HPDE6-E6E7 (cell line): ENCODE results near the gene SUSD1.

Source experiments
- DNase-seq: peaks from one replicate; pipeline ENCODE4 v3.0.0; 2011; ENCODE audit warnings: missing footprints; ENCODE audit errors: extremely low spot score

SUSD1 gene

DNA sequence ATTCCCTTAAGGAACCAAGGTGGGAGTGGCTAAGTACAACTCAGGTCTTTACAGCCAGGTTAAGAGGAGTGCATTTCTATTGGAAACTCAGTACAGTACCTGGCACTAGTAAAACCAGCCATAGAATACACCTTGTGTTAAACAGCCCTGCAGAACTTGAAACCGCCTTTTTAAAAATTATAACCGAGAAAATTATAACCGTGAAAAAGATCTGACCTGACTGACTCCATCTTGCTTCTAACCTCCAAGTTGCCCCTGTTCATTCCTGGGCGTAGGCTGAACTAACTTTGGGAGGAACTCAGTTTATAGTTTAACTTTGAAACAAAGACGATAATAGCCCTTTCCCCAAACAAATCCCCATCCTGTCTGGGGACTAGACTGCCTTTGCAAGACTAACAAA lies 132.3 kb downstream of the SUSD1 start:
- no peak for DNase-seq

DNA sequence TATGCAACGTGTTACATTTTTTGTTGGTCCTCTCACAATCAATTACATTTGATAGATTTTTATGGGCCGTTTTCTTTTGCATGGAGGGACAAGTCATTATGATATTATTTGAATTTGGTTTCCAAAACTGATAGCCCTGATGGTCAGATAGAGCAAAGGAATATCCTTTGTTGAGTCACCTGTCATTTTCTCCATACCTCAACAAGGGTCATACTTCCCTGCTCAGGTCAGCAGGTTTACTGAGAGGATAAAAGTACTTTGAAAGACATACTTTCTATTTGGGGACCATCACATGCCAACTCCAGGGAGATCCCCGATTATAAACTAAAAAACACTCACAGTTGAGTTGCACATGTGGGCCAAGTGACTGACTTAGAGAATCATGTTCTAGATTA lies 132.9 kb downstream of the SUSD1 start:
- DNase-seq = no peak

DNA sequence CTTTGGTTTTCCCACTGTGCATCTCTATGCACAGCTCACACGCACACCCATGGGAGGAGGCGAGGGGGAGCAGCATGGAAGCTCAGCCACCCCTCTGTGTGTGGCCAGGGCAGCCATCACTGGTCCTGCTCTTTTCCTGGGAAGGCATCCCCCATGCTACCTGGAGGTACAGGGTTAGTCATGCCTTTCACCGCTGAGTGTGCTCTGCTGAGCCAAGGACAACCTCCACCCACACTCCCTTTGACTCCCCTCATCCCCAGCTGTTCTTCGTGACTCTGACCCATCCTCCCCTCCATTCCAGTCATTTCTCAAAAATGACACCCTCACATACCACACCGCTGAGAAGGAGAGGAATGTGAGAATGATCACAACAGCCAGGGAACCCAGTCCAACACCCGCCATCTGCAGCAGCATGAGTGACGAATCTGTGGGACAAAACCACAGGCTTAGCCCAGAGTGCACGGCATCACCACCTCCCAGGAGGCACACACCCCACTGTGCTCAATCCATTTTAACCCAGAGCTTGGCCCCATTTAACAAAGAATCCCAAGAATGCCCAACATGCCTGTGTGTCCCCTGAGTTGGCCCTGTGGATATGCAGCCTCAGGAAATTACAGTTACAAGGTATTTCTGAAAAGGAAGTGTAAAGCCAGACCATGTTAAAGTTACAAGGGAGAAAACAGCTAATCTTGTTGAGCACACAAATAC lies 133.4 kb downstream of the SUSD1 start:
- peak; percentile 84 for DNase-seq

DNA sequence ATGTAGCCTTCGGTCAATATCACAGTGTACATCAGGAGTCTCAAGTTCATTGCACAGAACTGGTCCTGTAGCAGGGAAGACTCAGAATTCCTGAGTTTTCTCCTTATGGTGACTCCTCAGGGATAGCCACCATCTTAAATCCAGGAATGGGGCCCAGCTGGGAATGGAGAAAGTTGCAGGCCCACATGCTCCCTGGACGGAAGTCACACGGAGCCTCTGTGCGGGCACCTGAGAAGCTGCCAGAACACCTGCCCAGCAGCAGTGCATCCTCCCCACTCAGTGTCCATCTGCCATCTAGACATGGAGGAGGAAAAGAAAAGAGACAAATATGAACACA lies 133.9 kb downstream of the SUSD1 start:
- DNase-seq = no peak

- DNase-seq = no peak
Observed at GRCh38 chr9:112038017-112038408, 137.1 kb downstream of the SUSD1 start.

- no peak for DNase-seq
Observed at GRCh38 chr9:112037281-112038016, 137.6 kb downstream of the SUSD1 start.

DNA sequence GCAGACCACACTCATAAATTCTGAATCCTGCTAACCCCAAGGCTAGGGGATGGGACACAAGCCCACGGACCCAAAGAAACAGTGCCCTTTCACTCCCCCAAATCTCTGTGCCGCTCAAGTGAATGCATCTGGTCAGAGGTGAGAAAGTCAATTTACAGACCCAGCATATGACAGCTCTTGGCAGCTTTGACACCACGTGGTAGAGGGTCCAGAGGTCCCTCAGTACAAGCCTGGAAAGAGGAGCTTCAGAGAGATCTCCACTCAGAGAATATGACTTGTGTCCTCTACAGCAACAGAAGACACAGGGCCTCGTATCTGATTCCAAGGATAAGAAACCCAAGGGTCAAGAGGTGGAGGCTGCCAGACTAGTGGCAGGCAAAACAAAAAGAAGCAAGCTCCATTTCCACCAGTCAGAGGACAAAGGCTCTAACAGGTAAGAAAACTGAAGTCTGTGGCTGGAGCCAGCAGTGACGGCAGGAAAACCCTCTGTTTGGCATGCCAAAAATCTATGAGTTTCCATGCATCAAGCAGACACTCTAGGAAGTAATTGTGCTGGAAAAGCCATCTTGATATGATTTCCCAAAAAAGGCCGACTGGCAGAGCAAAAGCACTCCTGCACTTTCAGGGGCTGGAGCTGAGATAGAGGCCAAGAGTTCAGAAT lies 139.8 kb downstream of the SUSD1 start:
- no peak for DNase-seq

DNA sequence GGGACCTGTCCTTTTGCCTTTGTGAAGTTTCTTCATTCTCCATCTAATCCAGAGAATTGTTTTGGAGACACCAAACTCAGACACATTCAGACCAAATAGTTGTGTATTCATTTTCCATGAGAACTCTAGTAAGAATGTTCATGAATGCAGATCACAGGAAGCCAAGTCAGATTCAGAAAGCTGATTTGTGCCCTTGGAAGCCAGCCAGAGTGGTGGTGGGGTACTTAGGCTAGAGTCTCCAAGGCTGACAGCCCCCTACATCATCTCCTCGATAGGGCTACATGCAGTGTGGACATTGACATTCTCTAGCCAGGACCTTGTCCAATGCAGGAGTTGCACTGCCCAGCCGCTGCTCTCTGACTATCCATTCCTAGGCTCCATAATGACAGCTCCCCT lies 140.9 kb downstream of the SUSD1 start:
- no peak for DNase-seq

DNA sequence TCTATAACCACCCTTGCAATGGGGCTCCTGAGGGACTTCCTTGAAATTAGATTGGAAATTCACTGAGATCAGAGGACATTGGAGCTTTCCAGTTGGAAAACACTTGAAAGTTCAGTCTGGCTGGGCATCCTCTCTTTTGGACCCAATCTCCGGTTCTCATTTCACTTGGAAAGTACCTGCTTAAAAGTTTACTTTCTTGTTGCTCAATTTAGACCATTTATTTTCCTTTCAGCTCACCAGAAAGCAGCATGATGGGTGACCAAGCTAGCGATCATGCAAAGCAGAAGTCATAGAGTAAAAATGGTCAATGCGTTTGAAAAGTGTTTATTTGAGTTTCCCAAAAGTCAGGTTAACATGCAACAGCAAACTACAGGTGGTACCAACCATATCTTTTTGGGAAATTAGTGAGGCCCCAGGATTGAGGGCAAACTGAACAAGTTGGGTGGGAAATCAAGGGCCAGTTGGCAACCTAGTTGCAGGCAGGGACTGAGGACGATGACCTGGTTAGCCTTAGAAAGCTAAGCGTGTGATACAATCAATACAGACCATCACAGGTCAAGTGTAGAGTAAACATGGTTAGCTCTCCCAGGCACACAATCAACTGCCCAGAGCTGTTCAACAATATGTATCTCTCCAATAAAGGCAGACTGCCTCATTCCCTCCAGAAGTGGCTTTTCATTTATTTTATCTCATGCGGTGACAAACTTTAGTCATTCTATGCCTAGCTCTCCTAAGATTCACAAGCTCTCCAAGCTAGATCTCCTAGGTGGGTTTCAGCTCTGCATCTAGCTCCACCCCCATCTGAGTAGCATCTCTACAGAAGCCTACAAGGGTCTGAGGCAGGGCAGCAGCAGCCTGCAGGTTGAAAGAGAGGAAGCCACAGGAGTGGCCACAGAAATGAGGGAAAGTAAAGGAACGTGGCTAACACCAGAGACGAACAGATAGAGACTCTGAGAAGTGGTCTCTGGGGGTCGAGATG lies 141.6 kb downstream of the SUSD1 start:
- DNase-seq = no peak

DNA sequence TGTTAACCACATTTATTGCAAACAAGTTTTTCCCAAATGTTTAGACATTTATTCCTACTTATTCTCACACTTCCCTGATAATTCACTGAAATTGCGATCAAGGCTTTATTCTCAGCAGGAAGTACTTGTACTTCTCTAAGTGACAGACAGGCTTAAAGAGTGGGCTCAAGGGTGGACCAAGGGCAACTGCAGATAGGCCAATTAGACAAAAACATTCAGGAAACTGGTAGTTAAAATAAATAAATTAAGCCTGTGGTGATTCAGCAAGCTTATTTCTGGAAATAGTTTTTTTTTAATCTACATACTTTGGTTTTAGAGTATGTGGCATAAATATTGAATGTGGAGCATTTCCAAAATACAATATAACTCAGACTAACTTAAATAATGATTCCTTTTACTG lies 142.4 kb downstream of the SUSD1 start:
- no peak for DNase-seq

DNA sequence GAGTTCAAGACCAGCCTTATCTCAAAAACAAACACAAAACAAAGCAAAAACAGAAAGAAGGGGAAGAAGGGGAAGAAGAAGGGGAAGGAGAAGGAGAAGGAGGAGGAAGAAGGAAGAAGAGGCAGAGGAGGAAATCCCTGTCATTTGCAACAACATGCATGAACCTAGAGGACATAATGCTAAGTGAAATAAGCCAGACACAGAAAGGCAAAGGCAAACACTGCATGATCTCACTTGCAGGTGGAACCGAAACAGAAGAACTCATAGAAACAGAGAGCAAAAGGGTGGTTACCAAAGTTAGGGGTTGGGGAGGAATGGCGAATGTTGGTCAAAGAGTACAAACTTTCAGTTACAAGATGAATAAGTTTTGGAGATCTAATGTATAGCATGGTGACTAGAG lies 143.1 kb downstream of the SUSD1 start:
- no peak for DNase-seq

- no peak for DNase-seq
Observed at GRCh38 chr9:112031400-112031799, 143.7 kb downstream of the SUSD1 start.

DNA sequence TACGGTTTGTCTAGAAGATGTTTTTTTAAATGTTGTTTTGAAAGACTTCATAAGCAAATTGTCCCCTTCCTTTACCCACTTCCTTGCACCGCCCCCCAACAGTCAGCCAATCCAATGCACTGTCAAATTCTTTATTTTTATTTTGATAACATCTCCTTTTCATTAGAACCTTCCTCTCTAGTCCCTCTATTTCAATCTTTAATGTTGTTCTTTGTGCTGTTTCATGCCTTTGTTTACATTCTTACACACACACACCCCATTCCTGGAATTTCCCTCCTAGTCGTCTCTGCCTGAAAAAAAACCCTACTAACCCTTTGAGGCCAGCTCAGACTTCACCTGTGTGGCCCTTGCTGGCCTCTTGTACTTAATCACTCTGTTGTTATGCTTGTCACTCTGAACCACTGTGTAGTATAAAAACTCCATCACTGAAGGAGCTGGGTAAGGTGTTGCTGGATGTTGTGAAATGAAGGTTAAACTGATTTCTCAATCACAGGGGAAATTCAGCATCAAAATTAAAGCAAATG lies 145.1 kb downstream of the SUSD1 start:
- DNase-seq = peak; percentile 84

GRCh38 chr9:112028242-112029221 lies 146.6 kb downstream of the SUSD1 start:
- DNase-seq = no peak

DNA sequence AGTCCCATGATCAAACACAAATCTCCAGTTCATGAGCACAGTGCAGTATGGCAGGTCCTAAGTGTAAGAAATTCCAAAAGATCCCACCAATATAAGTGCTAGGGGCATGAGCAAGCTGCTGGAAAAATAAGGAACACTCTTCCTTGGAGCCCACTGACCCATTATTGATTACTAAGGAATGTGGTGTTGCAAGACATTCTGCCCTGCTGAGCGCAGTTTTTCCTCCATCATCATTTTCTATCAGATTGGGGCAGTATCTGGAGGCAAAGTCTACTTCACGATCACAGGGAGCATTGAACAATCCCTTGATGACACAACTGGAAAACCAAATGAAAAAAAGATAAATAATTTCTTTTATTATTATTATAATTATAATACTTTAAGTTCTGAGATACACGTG lies 149.2 kb downstream of the SUSD1 start:
- DNase-seq = no peak

GRCh38 chr9:112021742-112022141 lies 153.4 kb downstream of the SUSD1 start:
- no peak for DNase-seq

DNA sequence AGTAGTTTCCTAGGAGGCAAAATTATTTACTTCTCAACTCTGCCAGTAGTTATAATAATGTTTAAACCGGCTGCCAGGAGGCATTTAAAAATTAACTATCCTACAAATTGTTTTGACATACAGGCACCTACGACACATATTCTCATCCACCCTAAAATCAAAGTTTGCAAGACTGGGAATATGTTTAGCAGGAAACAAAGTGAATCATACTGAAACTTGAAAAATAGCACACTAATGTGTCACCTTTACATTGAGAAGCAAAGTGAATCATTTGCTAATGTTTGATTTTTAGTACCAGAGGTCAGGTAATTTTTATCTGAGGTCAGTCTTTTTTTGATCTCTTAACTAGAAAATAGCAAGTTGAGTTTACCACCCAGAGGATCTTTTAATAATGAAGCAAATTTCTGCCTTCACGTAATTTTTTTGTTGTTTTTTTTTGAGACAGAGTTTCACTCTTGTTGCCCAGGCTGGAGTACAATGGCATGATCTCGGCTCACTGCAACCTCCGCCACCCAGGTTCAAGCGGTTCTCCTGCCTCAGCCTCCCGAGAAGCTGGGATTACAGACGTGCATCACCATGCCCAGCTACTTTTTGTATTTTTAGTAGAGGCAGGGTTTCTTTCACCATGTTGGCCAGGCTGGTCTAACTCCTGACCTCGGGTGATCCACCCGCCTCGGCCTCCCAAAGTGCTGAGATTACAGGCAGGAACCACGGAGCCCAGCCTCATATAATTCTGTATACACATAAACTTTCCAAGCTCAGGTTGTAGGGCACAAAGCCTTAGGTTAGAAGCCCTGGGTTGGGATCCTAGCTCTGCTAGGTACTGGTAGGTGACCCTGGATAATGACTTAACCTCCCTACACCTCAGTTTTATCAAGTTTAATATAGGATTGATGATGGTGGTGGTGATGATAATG lies 154.2 kb downstream of the SUSD1 start:
- peak; percentile 77 for DNase-seq

GRCh38 chr9:112017878-112018277 lies 157.2 kb downstream of the SUSD1 start:
- no peak for DNase-seq

- no peak for DNase-seq
Observed at GRCh38 chr9:112015736-112016135, 159.4 kb downstream of the SUSD1 start.
